AG09309 (cell line): ENCODE measurements around the gene CRHR2.

Experiments
- DNase-seq: peaks from one replicate; pipeline ENCODE4 v3.0.0-alpha.2; 2010; ENCODE audit warnings: low read depth
- H3K4me3 ChIP-seq: 2 replicates; pipeline ENCODE4 v1.5.1; 2011; ENCODE audit warnings: mild to moderate bottlenecking, low read depth, low read length, moderate library complexity; ENCODE audit not compliant: control insufficient read depth
- CTCF ChIP-seq: IDR thresholded peaks from 2 replicates; pipeline ENCODE4 v1.5.1; 2011; ENCODE audit warnings: mild to moderate bottlenecking, low read depth, low read length, inconsistent platforms; ENCODE audit not compliant: insufficient read depth, control insufficient read depth; ENCODE audit errors: missing control alignments

Gene CRHR2

GRCh38 chr7:30658479-30659074 lies 23.7 kb downstream of the CRHR2 start:
- no peak for DNase-seq
- TF ChIP-seq CTCF: no peak
- no peak overlapping the region for H3K4me3 ChIP-seq

- TF ChIP-seq CTCF: no peak
- H3K4me3 ChIP-seq: no peak overlapping the region
- DNase-seq: no peak
Measured at GRCh38 chr7:30657131-30657530, 25.1 kb downstream of the CRHR2 start.

DNA sequence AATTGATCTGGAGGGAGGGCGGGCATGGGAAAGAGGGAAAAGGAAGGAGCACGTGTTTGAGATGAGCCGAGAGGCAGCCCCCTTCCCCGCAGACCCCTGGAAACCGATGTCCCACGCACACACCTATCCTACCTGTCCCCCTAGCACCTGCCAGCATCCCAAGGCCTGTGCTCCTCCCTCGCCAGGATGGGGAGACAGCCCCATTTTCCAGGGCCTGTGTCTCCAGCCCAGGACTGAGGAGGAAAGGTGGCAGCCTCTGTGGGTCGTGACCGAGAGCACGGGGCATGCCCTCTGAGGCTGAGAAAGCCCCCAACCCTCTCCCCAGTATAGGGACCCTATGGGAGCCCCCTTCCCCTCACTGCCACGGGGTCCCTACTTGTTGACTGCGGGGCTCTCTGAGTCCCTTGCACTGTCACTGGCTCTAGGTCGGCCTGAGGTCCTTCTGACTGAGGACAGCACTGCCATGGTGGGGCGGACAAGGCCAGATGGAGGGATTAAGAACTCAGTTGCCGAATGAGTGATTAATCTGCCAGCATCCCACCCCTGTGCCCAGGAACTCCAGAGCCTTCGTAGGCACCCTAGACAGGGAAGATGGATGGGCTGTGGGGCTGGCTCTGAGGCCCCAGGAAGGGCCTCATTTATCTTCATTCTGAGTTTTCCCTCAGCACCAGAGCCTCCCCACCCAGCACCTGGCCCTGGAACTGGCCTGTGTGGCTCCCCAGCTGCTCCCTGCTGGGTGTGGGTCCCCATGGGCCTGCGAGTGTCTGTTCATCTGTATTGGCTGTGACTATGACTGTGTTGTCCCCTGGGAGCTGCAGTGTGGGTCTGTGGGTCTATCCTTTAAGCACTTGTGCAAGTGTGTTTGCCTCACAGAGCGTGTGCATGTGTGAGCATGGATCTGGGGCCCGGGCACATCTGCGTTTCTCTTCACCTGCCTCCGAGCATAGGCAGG lies 26.0 kb downstream of the CRHR2 start:
- no peak overlapping the region for H3K4me3 ChIP-seq
- TF ChIP-seq CTCF: no peak
- no peak for DNase-seq

GRCh38 chr7:30655096-30655970 lies 26.9 kb downstream of the CRHR2 start:
- DNase-seq: no peak
- no peak for TF ChIP-seq CTCF
- H3K4me3 ChIP-seq: no peak overlapping the region

- TF ChIP-seq CTCF: no peak
- no peak for DNase-seq
- no peak overlapping the region for H3K4me3 ChIP-seq
Measured at GRCh38 chr7:30654296-30655090, 27.8 kb downstream of the CRHR2 start.
